HepG2 (cell line): ENCODE results near the gene C5. TPM values are rescaled to one million over a fixed set of nuclear protein-coding genes. Genes with fewer than 3 reads are reported as not detected.

ENCODE experiments used
- ATAC-seq: fragments of 200-7000 bp; cut with Tn5 transposase; 3 replicates; pipeline ENCODE4 v1.9.1; 2020; ENCODE audit warnings: mild to moderate bottlenecking, moderate library complexity
- BruUV-seq: library from RNA; stranded (reverse); fragments of 400-500 nt; replicated peaks from 2 replicates; lab custom pipeline; 2021; lab: Mats Ljungman, UMichigan
- CTCF ChIA-PET: fragments of 300-600 bp; formaldehyde crosslinking; extraction: SDS; loops from one replicate; lab custom pipeline; 2021; ENCODE audit warnings: low total read pairs, inconsistent platforms, low intra/inter-chr PET ratio; lab: Yijun Ruan, JAX
- POLR2A ChIA-PET: fragments of 350-600 bp; sonication (Branson Sonifier 250); formaldehyde crosslinking; loops from one replicate; lab custom pipeline; 2020; ENCODE audit warnings: antibody characterized with exemption, inconsistent platforms; lab: Yijun Ruan, JAX
- DNase-seq: peaks from one replicate; pipeline ENCODE4 v3.0.0-alpha.2; 2015; ENCODE audit warnings: low spot score
- FAIRE-seq: peaks from 3 replicates; lab custom pipeline; 2011; peaks lifted over from hg19 to GRCh38; lab: Jason Lieb, UNC
- H2AFZ ChIP-seq: one replicate; pipeline ENCODE4 v1.6.1; 2011; ENCODE audit warnings: low read length, inconsistent platforms
- H3K27ac ChIP-seq: fragments of 300-600 bp; 3 replicates; pipeline ENCODE4 v1.8.0; 2011; ENCODE audit warnings: mixed run types, mild to moderate bottlenecking, mixed read lengths, low read length, inconsistent platforms; ENCODE audit not compliant: insufficient read depth; ENCODE audit errors: extremely low read length
- H3K27me3 ChIP-seq, 2 experiments: fragments of 200-600 bp in 1 of 2; 2 replicates in 1 of 2; 3 replicates in 1 of 2; pipeline versions ENCODE4 v1.6.0 to v1.8.0; 2011; ENCODE audit warnings: low read length in 2 of 2, mild to moderate bottlenecking in 2 of 2, moderate library complexity in 2 of 2, inconsistent platforms in 1 of 2; ENCODE audit not compliant: insufficient read depth in 2 of 2, control insufficient read depth in 1 of 2
- H3K36me3 ChIP-seq, 2 experiments: fragments of 200-600 bp in 1 of 2; replicated peaks in 1 of 2; 2 replicates in 1 of 2; 3 replicates in 1 of 2; pipeline versions ENCODE4 v1.5.1 to v1.8.0; 2011; ENCODE audit warnings: low read length in 2 of 2, inconsistent platforms in 1 of 2; ENCODE audit not compliant: insufficient read depth in 2 of 2, control insufficient read depth in 1 of 2
- H3K4me1 ChIP-seq: 2 replicates; pipeline ENCODE4 v1.5.1; 2012; ENCODE audit warnings: low read length, inconsistent platforms; ENCODE audit not compliant: insufficient read depth
- H3K4me2 ChIP-seq: 2 replicates; pipeline ENCODE4 v1.6.0; 2011; ENCODE audit warnings: low read depth, low read length, inconsistent platforms
- H3K4me3 ChIP-seq, 3 experiments: fragments of 200-600 bp in 1 of 3; sonication (generic), shearing (Covaris generic) in 1 of 3; replicated peaks in 1 of 3; 2 replicates each; pipeline ENCODE4 v1.5.1; 2011 to 2016; ENCODE audit warnings: low read length in 3 of 3, inconsistent platforms in 2 of 3, low read depth in 2 of 3, mild to moderate bottlenecking in 2 of 3, control low read depth in 1 of 3, mixed read lengths in 1 of 3; ENCODE audit not compliant: insufficient read depth in 1 of 3
- H3K79me2 ChIP-seq: one replicate; pipeline ENCODE4 v1.6.1; 2011; ENCODE audit warnings: low read length, inconsistent platforms; ENCODE audit not compliant: insufficient read depth
- H3K9ac ChIP-seq: 2 replicates; pipeline ENCODE4 v1.6.0; 2011; ENCODE audit warnings: mild to moderate bottlenecking, low read depth, low read length, inconsistent platforms; ENCODE audit not compliant: insufficient read depth
- H3K9me3 ChIP-seq: 2 replicates; pipeline ENCODE4 v1.5.1; 2012; ENCODE audit warnings: mild to moderate bottlenecking, low read length
- H4K20me1 ChIP-seq: 2 replicates; pipeline ENCODE4 v1.6.0; 2011; ENCODE audit warnings: inconsistent platforms, mild to moderate bottlenecking, low read length, moderate library complexity; ENCODE audit not compliant: insufficient read depth
- NBN ChIP-seq: fragments of 450-650 bp; conservative IDR thresholded peaks from 2 replicates; pipeline ENCODE4 v1.6.1; 2017
- WGBS: methylation state at CpG from one replicate; pipeline ENCODE4 v1.1.6; 2017; ENCODE audit warnings: low lambda C conversion rate; 5-methylcytosine and 5-hydroxymethylcytosine counted together
- in situ Hi-C: cut with HindIII; loops from 2 replicates; pipeline ENCODE4 v1.10.0; 2017; ENCODE audit warnings: low pct_unique_long_range_greater_than_20kb; ENCODE audit not compliant: extremely low pct_ligation_motif_present
- intact Hi-C: fragments of 100-400 bp; cut with micrococcal nuclease; formaldehyde crosslinking; loops from one replicate; pipeline ENCODE4 v1.10.0; 2022; ENCODE audit not compliant: unreplicated experiment
- polyA plus RNA-seq, 8 experiments: library from polyadenylated mRNA; depleted of rRNA in 3 of 8; stranded (reverse) in 7 of 8; unstranded in 1 of 8; fragments of >200 nt; fragmentation: Illumina TruSeq in 4 of 8; extraction: Trizol in 4 of 8; gene quantifications; 2 replicates each; pipeline versions ENCODE4 v1.2.1 to v1.2.3, GENCODE V29; 2011 to 2016; ENCODE audit warnings: low read depth in 4 of 8, missing spikeins in 1 of 8, mixed read lengths in 1 of 8; ENCODE audit not compliant: insufficient read depth in 1 of 8
- total RNA-seq, 5 experiments: library from RNA; depleted of rRNA; stranded (reverse); fragments of >200 nt; fragmentation: Illumina TruSeq; extraction: Trizol; gene quantifications; 2 replicates each; pipeline ENCODE4 v1.2.3, GENCODE V29; 2016; ENCODE audit warnings: low read depth in 1 of 5
- TF ChIP-seq, protein P1 (sequence below): sonication (generic); formaldehyde crosslinking; IDR thresholded peaks from 2 replicates; pipeline ENCODE4 v1.5.1; 2020; ENCODE audit warnings: mild to moderate bottlenecking, missing genetic modification reagents, moderate library complexity

C5 gene
- total and polyA plus RNA-seq, 2 of the 13 experiments (the other 11 are each of a cell fraction or from before 2014, with no cell fraction given), result 57.6 to 192 TPM

DNA sequence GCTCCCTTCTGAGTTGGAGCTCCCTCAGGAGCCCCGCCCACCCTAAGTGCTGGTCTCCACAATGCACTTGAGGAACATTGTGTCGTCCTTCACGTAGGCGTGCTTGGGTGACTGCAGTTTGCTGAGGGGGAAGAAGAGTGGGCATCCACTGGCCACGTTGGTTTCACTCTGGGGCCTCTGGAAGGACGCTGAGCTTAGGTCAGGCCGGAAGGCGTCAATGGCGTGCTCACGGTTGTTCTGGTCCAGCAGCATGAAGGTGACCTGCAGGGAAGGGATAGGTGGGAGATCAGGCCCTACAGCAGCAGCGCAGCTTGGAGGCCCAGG is 145.1 kb downstream of the C5 start:
- Histone ChIP-seq H3K27ac (no peak overlapping the region), H3K79me2 (no peaks in the 10 kb centered on the region), H3K4me3 (no peak overlapping the region), H4K20me1 (no peaks in the 10 kb centered on the region), H3K27me3 (peaks cover 0 to 13% of the 10 kb centered on the region in 2 experiments; a peak in 2 of 5 replicates), H3K36me3 (no peaks in the 10 kb centered on the region), H2AFZ (no peak overlapping the region), H3K4me1 (no peaks in the 10 kb centered on the region), H3K4me2 (no peak overlapping the region), H3K9ac (no peak overlapping the region), H3K9me3 (no peaks in the 10 kb centered on the region)
- ATAC-seq (no peak; the same call in 2 of the 3 replicates), DNase-seq (no peak), FAIRE-seq (no peak)
- ChIA-PET POLR2A (no interaction called here), CTCF (no interaction called here)
- BruUV-seq, result no TSS peak
- WGBS, result 60% methylated on average over 10 of the region's 11 CpGs
- intact Hi-C loops (no loop called here), in situ Hi-C loops (no loop called here)
- TF ChIP-seq, protein P1, sequence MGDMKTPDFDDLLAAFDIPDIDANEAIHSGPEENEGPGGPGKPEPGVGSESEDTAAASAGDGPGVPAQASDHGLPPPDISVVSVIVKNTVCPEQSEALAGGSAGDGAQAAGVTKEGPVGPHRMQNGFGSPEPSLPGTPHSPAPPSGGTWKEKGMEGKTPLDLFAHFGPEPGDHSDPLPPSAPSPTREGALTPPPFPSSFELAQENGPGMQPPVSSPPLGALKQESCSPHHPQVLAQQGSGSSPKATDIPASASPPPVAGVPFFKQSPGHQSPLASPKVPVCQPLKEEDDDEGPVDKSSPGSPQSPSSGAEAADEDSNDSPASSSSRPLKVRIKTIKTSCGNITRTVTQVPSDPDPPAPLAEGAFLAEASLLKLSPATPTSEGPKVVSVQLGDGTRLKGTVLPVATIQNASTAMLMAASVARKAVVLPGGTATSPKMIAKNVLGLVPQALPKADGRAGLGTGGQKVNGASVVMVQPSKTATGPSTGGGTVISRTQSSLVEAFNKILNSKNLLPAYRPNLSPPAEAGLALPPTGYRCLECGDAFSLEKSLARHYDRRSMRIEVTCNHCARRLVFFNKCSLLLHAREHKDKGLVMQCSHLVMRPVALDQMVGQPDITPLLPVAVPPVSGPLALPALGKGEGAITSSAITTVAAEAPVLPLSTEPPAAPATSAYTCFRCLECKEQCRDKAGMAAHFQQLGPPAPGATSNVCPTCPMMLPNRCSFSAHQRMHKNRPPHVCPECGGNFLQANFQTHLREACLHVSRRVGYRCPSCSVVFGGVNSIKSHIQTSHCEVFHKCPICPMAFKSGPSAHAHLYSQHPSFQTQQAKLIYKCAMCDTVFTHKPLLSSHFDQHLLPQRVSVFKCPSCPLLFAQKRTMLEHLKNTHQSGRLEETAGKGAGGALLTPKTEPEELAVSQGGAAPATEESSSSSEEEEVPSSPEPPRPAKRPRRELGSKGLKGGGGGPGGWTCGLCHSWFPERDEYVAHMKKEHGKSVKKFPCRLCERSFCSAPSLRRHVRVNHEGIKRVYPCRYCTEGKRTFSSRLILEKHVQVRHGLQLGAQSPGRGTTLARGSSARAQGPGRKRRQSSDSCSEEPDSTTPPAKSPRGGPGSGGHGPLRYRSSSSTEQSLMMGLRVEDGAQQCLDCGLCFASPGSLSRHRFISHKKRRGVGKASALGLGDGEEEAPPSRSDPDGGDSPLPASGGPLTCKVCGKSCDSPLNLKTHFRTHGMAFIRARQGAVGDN (CRISPR knock-in tag), result 0 out of 2 replicates have a peak, but pooled peaks have one; percentile 21
- TF ChIP-seq NBN, result no peak
